ENCODE measurements around the gene NECTIN4. TPM values are rescaled to one million over a fixed set of nuclear protein-coding genes. Genes with fewer than 3 reads are reported as not detected.

The NECTIN4 gene
- total and polyA plus RNA-seq, 2 of the 13 experiments (the other 11 are each of a cell fraction or from before 2014, with no cell fraction given): 5.9 to 12.4 TPM

- TF ChIP-seq DDIT3 (CRISPR knock-in tag; IDR thresholded peaks at IDR 0.05) (no peak), ZNF879 (CRISPR knock-in tag; IDR thresholded peaks at IDR 0.05) (0 out of 2 replicates have a peak, but pooled peaks have one; percentile 31), ZNF318 (CRISPR knock-in tag; IDR thresholded peaks at IDR 0.05) (no peak), NR2F1 (CRISPR knock-in tag; IDR thresholded peaks at IDR 0.05) (peak in 1 of 2 experiments; percentile 52; a peak in 1 of 4 replicates), ZFX (CRISPR knock-in tag; IDR thresholded peaks at IDR 0.05; ENCODE audit: low read depth) (peak; percentile 73), IKZF5 (CRISPR knock-in tag; IDR thresholded peaks at IDR 0.05) (no peak), IRF2 (CRISPR knock-in tag; IDR thresholded peaks at IDR 0.05) (no peak), ETS1 (CRISPR knock-in tag; IDR thresholded peaks at IDR 0.05) (no peak), ZFP82 (CRISPR knock-in tag; IDR thresholded peaks at IDR 0.05; ENCODE audit: borderline replicate concordance) (no peak), ZNF138 (CRISPR knock-in tag; IDR thresholded peaks at IDR 0.05; ENCODE audit: low read depth) (no peak), KLF6 (CRISPR knock-in tag; IDR thresholded peaks at IDR 0.05) (no peak), SAFB2 (CRISPR knock-in tag; IDR thresholded peaks at IDR 0.05; ENCODE audit: borderline replicate concordance, low read depth) (no peak; the same call in 1 of the 2 replicates), HOXA3 (CRISPR knock-in tag; IDR thresholded peaks at IDR 0.05) (peak; percentile 97), BATF2 (CRISPR knock-in tag; IDR thresholded peaks at IDR 0.05) (no peak), ZNF451 (CRISPR knock-in tag; IDR thresholded peaks at IDR 0.05) (no peak), DBP (CRISPR knock-in tag; IDR thresholded peaks at IDR 0.05; ENCODE audit: not compliant biosample characterization) (no peak)
Measured at GRCh38 chr1:161132410-161133219, 43.3 kb upstream of the NECTIN4 start, which contains the start of gene DEDD (continued).

Measured in HepG2 (cell line).